ENCODE data around the gene VSIG4.
A peak's percentile ranks its signal among the peaks of the same experiment; 100 is the strongest.
"Not testable (repeated sequence)": the region's sequence is repeated elsewhere in the genome, so short reads cannot be mapped to it uniquely, and the experiment has no call there.

The VSIG4 gene

DNA sequence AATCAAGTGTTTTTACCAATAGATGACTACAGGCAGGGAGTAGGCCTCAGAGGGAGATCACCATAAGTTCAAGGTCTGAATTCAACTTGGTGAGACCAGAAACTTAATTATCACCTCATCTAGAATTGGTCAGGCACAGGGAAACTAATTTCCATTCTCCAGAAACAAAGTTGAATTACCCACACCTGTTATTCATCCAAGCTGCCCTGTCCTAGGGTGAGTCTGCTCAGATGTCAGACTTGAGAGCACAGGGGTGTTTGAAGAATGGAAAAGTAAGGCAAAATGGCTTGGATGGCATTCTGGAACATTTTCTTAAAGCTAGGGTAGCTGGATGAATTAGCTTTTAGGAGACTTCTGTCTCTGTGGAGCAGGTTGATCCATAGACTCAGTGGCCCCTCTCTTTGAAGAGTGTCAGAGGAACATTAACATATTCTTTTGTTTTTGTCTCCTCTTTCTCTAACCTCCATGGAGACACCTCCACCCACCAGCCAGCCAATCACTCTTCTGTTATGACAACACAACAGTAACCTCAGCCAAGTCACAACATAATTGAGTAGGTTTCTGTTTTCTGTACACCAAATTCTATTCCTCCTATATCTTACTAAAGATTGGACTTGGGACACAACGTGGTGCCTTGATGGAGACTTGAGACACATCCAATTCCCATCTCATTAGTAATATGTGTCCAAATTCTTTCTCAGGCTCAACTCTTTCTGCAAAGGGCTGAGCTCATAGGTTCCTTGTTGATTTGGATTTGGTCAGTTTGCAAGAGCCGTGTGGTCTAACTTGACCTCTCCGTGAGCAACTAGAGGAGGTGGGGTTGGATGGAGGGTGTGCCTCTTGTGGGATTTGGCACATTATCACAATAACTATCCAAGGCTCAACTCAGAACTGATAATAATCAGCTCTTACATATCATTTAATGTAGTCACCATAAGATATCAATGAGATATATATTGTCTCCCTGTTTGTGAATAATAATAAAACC, 45.1 kb downstream of the VSIG4 start:
- no peak for TF ChIP-seq POLR2A (IDR thresholded peaks at IDR 0.05; ENCODE audit: low read depth, low read length)
- DNase-seq (ENCODE audit: insufficient read length, low spot score), result no peak
- FAIRE-seq, result no peak

DNA sequence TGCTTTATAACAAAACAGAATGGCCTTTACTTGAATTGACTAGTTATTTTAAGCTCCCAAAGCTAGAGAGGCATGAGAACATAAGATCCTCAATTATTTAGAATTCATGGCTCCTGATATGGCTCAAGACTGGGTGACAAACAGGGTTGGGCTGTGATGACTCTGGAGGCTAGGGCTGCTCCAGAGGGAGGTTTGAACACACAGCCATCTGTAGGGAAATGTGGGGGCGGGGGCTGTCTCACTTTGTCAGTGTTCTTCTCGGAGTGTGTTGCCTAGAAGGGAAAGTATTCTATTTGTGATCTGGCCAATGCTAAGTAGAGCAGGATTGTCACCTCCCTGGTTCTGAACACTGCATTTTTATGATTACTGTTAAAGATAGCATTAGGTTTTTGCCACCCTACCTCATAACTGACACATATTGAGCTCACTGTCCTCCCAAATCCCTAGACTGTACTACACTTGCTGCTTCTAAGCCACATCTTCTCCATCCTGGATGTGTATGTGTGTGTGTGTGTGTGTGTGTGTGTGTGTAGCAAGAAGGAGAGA, 45.9 kb downstream of the VSIG4 start:
- no peak for TF ChIP-seq POLR2A (IDR thresholded peaks at IDR 0.05; ENCODE audit: low read depth, low read length)
- DNase-seq (ENCODE audit: insufficient read length, low spot score) (no peak), FAIRE-seq (no peak)

DNA sequence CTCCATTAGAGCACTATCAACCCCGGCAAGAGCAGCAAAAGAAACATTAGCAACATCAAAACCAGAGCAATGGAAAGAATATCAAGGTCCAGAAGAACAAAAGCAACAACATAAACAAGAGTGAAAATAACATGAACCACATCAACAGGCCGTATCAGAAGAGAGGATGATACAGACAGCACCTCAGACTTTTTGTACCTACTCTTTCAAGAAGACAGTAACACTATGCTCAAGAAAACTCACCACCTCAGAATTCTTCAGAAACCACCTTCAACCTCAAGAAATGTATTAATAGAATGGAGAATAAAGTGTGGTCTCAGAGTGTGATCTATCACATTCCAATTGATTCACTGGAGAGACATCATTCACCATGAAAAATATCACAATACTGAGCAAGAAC, 46.5 kb downstream of the VSIG4 start:
- FAIRE-seq (no peak), DNase-seq (ENCODE audit: insufficient read length, low spot score) (no peak)
- TF ChIP-seq POLR2A (IDR thresholded peaks at IDR 0.05; ENCODE audit: low read depth, low read length), result no peak

DNA sequence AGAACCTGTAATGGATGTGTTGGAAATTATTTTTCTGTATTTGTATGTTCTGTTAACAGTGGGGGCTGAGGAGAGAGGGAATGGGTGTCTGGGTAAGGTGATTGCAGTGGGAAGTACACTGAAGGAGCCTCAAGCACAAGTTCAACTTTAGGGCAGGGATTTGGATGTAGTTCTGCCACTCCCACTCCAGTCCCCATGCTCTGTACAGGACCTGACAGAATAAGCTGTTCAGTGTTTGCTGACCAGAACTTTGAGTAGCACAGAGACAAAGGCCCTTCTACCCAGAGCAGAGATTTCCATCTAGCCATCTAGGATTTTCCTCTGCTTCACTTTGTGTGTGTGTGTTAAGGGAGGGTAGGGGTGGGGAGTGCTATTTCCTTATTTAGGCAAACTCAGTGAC, 49.2 kb downstream of the VSIG4 start:
- no peak for FAIRE-seq
- TF ChIP-seq POLR2A (IDR thresholded peaks at IDR 0.05; ENCODE audit: low read depth, low read length), result no peak

DNA sequence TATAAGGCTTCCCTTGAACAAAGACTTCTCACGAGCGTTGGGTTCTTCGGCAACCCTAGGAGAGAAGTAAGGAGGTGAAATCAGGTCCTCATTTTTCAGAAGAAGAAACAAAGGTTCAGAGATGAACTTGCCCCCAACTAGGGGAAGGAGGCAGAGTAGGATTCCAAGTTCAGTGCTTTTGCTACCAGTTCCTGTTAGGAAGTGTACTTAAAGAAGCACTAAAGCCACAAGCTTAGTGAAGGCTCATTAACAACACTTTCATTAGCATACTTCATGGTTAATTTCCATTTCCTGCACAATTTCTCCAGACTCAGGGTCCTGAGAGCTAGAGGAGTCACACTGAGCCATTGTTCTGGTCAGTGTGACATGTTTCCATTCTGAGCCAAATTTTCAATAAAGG, 52.1 kb downstream of the VSIG4 start:
- TF ChIP-seq POLR2A (IDR thresholded peaks at IDR 0.05; ENCODE audit: low read depth, low read length), result no peak
- DNase-seq (ENCODE audit: insufficient read length, low spot score), result no peak
- FAIRE-seq, result no peak

More for the DNA sequence above, 49.2 kb downstream of the VSIG4 start:
- DNase-seq (ENCODE audit: insufficient read length, low spot score), result no peak

DNA sequence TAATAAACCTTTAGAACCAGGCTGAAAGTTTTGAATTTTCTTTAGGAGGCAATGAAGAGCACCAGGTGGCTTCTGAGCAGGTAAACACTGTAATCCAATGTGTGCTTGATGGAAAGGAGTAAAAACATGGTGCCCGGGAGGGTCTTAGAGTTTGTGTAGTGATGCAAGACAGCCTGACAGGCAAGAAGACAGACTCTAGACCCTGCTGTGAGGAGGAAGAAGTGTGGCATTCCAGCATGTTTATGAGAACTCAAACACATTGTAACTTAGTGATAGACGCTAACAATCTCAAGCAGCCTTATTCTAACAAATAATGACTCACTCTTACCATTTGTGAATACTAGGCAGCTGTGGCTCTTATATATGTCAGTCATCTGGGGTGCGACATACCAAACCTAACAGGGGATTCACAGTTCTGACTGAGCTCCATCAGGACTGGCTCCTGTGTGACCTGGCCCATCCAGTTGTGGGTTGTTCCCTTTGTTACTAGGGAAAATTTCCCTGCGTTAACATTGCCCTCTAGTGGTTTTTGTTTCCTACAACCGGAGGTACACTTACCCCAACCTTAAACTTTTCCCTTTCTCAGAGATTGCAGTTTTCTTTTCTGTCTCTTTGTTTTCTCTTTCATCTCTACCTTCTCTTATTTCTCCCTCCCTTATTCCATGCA, 53.8 kb downstream of the VSIG4 start:
- FAIRE-seq (peak; percentile 45), DNase-seq (ENCODE audit: insufficient read length, low spot score) (peak; percentile 6)
- TF ChIP-seq POLR2A (IDR thresholded peaks at IDR 0.05; ENCODE audit: low read depth, low read length), result no peak

DNA sequence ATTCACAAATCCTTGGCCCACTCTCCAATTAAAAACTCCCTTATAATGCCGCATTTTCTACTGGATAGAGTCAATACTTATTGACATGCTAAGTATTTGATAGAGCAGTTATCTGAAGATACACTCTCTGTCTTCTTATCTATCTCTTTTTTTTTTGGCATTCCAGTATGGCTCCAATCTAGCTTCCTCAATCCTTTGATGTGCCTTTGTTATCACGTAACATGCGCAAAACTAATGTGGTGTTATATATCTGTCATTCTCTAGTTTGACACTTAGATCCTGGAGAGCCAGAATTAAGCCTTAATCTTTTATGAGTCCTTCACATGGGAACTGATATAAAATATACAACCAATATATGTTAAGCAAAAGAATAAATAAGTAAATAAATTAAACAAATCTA, 54.7 kb downstream of the VSIG4 start:
- DNase-seq (ENCODE audit: insufficient read length, low spot score) (no peak), FAIRE-seq (no peak)
- no peak for TF ChIP-seq POLR2A (IDR thresholded peaks at IDR 0.05; ENCODE audit: low read depth, low read length)

DNA sequence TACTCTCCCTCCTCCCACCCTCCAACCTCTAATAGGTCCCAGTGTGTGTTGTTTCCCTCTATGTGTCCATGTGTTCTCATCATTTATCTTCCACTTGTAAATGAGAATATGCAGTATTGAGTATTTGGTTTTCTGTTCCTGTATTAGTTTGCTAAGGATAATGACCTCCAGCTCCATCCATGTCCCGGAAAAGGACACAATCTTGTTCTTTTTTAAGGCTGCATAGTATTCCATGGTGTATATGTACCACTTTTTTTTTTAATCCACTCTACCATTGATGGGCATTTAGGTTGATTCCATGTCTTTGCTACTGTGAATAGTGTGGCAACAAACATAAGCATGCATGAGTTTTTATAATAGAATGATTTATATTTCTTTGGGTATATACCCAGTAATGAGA, 62.7 kb downstream of the VSIG4 start:
- DNase-seq (ENCODE audit: insufficient read length, low spot score); FAIRE-seq: not testable (repeated sequence)

DNA sequence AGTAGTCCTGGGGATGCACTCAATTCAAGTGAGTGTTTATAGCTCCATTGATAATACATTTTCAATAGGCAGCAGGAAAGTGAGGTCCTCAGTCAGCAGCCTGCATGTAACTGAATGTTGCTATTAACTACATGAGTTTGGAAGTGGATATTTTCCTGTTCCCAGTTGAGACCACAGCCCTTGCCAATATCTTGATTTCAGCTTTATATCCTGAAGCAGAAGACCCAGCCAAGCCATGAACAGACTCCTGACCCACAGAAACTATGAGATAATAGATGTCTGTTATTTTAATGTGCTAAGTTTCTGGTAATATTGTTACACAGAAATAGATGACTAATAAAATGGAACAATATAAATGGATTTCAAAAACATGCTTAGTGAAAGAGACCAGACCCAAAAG, 63.7 kb downstream of the VSIG4 start:
- FAIRE-seq (no peak), DNase-seq (ENCODE audit: insufficient read length, low spot score) (no peak)
- TF ChIP-seq POLR2A (IDR thresholded peaks at IDR 0.05; ENCODE audit: low read depth, low read length), result no peak

DNA sequence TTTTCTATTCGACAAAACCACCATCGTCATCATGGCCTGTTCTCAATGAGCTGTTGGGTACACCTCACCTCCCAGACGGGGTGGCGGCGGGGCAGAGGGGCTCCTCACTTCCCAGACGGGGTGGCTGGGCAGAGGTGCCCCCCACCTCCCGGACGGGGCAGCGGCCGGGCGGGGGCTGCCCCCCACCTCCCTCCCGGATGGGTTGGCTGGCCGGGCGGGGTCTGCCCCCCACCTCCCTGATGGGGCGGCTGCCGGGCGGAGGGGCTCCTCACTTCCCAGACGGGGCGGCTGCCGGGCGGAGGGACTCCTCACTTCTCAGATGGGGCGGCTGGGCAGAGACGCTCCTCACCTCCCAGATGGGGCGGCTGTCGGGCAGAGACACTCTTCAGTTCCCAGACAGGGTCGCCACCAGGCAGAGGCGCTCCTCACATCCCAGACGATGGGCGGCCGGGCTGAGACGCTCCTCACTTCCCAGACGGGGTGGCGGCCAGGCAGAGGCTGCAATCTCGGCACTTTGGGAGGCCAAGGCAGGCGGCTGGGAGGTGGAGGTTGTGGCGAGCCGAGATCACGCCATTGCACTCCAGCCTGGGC, 64.6 kb downstream of the VSIG4 start:
- FAIRE-seq, result not testable (repeated sequence)

More for the DNA sequence above, 64.6 kb downstream of the VSIG4 start:
- not testable (repeated sequence) for DNase-seq (ENCODE audit: insufficient read length, low spot score)

All from H54 (cell line).